K562 (cell line): ENCODE data around the gene PDE5A. TPM values are rescaled to one million over a fixed set of nuclear protein-coding genes. Genes with fewer than 3 reads are reported as not detected.
A peak's percentile ranks its signal among the peaks of the same experiment; 100 is the strongest.

Experiments
- ATAC-seq: fragments of 200-7000 bp; cut with Tn5 transposase; 3 replicates; pipeline ENCODE4 v1.9.1; 2020; ENCODE audit warnings: moderate library complexity
- BruUV-seq: library from RNA; stranded (reverse); fragments of 400-500 nt; replicated peaks from 2 replicates; lab custom pipeline; 2021; lab: Mats Ljungman, UMichigan
- CTCF ChIA-PET: fragments of 300-600 bp; formaldehyde crosslinking; extraction: SDS; loops from one replicate; lab custom pipeline; 2021; ENCODE audit warnings: low intra/inter-chr PET ratio; lab: Yijun Ruan, JAX
- POLR2A ChIA-PET: fragments of 300-600, 350-650 bp; sonication (Branson Sonifier 250); formaldehyde crosslinking; extraction: SDS; loops from one replicate; lab custom pipeline; 2021; ENCODE audit warnings: antibody characterized with exemption, inconsistent platforms; lab: Yijun Ruan, JAX
- DNase-seq, 4 experiments: peaks; one replicate each; pipeline versions ENCODE4 v3.0.0 to v3.0.0-alpha.2; 2011 to 2018; ENCODE audit warnings: low spot score in 3 of 4, mixed read lengths in 3 of 4; ENCODE audit errors: extremely low read depth in 1 of 4
- FAIRE-seq: peaks from 2 replicates; lab custom pipeline; 2011; peaks lifted over from hg19 to GRCh38; lab: Jason Lieb, UNC
- H2AFZ ChIP-seq: 2 replicates; pipeline ENCODE4 v1.6.0; 2011; ENCODE audit warnings: low read depth, low read length, control low read depth, inconsistent platforms
- H3K27ac ChIP-seq: fragments of 200-600 bp; 3 replicates; pipeline ENCODE4 v1.8.0; 2011; ENCODE audit warnings: low read depth, mild to moderate bottlenecking, control low read depth, inconsistent platforms, low read length, moderate library complexity, mixed read lengths; ENCODE audit errors: extremely low read depth
- H3K27me3 ChIP-seq, 2 experiments: fragments of 300-600 bp in 1 of 2; 2 replicates in 1 of 2; 3 replicates in 1 of 2; pipeline versions ENCODE4 v1.6.0 to v1.8.0; 2011; ENCODE audit warnings: inconsistent platforms in 2 of 2, low read length in 2 of 2, mild to moderate bottlenecking in 1 of 2, mixed read lengths in 1 of 2, moderate library complexity in 1 of 2; ENCODE audit not compliant: control insufficient read depth in 2 of 2, insufficient read depth in 2 of 2
- H3K36me3 ChIP-seq: fragments of 300-600 bp; 3 replicates; pipeline ENCODE4 v1.8.0; 2011; ENCODE audit warnings: mild to moderate bottlenecking, low read length, inconsistent platforms; ENCODE audit not compliant: control insufficient read depth, insufficient read depth
- H3K4me1 ChIP-seq, 2 experiments: fragments of 200-600 bp in 1 of 2; replicated peaks in 1 of 2; 2 replicates in 1 of 2; 3 replicates in 1 of 2; pipeline versions ENCODE4 v1.5.1 to v1.8.0; 2011; ENCODE audit warnings: inconsistent platforms in 2 of 2, low read length in 2 of 2, mild to moderate bottlenecking in 1 of 2, mixed read lengths in 1 of 2, moderate library complexity in 1 of 2; ENCODE audit not compliant: control insufficient read depth in 2 of 2, insufficient read depth in 2 of 2
- H3K4me2 ChIP-seq: 2 replicates; pipeline ENCODE4 v1.6.1; 2011; ENCODE audit warnings: low read length, control low read depth, inconsistent platforms, mixed read lengths; ENCODE audit not compliant: insufficient read depth
- H3K4me3 ChIP-seq: fragments of 200-600 bp; sonication (generic), shearing (Covaris generic); 2 replicates; pipeline ENCODE4 v1.5.1; 2016; ENCODE audit warnings: control low read depth, inconsistent platforms
- H3K79me2 ChIP-seq: fragments of 200-600 bp; 3 replicates; pipeline ENCODE4 v1.8.0; 2011; ENCODE audit warnings: low read length, inconsistent platforms; ENCODE audit not compliant: control insufficient read depth, insufficient read depth
- H3K9ac ChIP-seq, 2 experiments: 2 replicates each; pipeline versions ENCODE4 v1.6.0 to v1.6.1; 2011; ENCODE audit warnings: low read depth in 2 of 2, low read length in 2 of 2, control low read depth in 1 of 2, inconsistent platforms in 1 of 2, mild to moderate bottlenecking in 1 of 2, mixed read lengths in 1 of 2; ENCODE audit not compliant: insufficient read depth in 1 of 2
- H3K9me1 ChIP-seq: one replicate; pipeline ENCODE4 v1.6.0; 2011; ENCODE audit warnings: inconsistent platforms, mild to moderate bottlenecking, low read length, moderate library complexity; ENCODE audit not compliant: control insufficient read depth, insufficient read depth
- H3K9me3 ChIP-seq: replicated peaks from 2 replicates; pipeline ENCODE4 v1.5.1; 2011; ENCODE audit warnings: low read depth, low read length, inconsistent platforms; ENCODE audit not compliant: control insufficient read depth, insufficient read depth
- H4K20me1 ChIP-seq: replicated peaks from 2 replicates; pipeline ENCODE4 v1.6.1; 2011; ENCODE audit warnings: low read length, inconsistent platforms, mixed read lengths; ENCODE audit not compliant: control insufficient read depth, insufficient read depth
- ELF4 ChIP-seq: fragments of 450-650 bp; formaldehyde crosslinking; IDR thresholded peaks from 2 replicates; pipeline ENCODE4 v1.4.0; 2022; ENCODE audit warnings: missing genetic modification characterization
- NCOA6 ChIP-seq: fragments of 450-650 bp; IDR thresholded peaks from 2 replicates; pipeline ENCODE4 v1.6.1; 2017; ENCODE audit warnings: mild to moderate bottlenecking
- SMC3 ChIP-seq: conservative IDR thresholded peaks from 2 replicates; pipeline ENCODE4 v1.6.1; 2011; ENCODE audit warnings: low read depth, low read length, improper control_type of control experiment; ENCODE audit not compliant: insufficient read depth
- STAT5B ChIP-seq: fragments of 250-450 bp; sonication (Bioruptor Pico); IDR thresholded peaks from 2 replicates; pipeline ENCODE4 v1.8.0; 2021; ENCODE audit warnings: mild to moderate bottlenecking, inconsistent platforms
- WGBS: fragments of 100-300 bp; shearing (Covaris generic); methylation state at CpG from one replicate; pipeline ENCODE4 v1.1.6; 2016; ENCODE audit warnings: low coverage, mixed read lengths; ENCODE audit not compliant: insufficient coverage; ENCODE audit errors: missing lambda C conversion rate; 5-methylcytosine and 5-hydroxymethylcytosine counted together
- in situ Hi-C: fragments of 300-500 bp; cut with MboI; formaldehyde crosslinking; loops from 4 replicates; pipeline ENCODE4 v1.15.0; 2018; ENCODE audit warnings: inconsistent platforms, mixed read lengths
- intact Hi-C: fragments of 100-400 bp; cut with micrococcal nuclease; formaldehyde crosslinking; loops from 2 replicates; pipeline ENCODE4 v1.14.2; 2022
- polyA plus RNA-seq, 8 experiments: library from polyadenylated mRNA; depleted of rRNA in 4 of 8; stranded (reverse) in 5 of 8; unstranded in 3 of 8; fragments of >200 nt; fragmentation: Nextera tagmentation in 2 of 8; fragmentation: Illumina TruSeq in 1 of 8; extraction: Ambion mirVana in 2 of 8; extraction: Trizol in 1 of 8; gene quantifications; 2 replicates each; pipeline versions ENCODE4 v1.2.1 to v1.2.3, GENCODE V29; 2011 to 2014; ENCODE audit warnings: inconsistent platforms in 1 of 8, missing spikeins in 1 of 8
- total RNA-seq, 7 experiments: library from RNA; depleted of rRNA in 6 of 7; stranded (reverse); fragments of >200 nt in 6 of 7; fragmentation: Illumina TruSeq in 2 of 7; extraction: Trizol in 2 of 7; gene quantifications; 2 replicates each; pipeline versions ENCODE4 v1.2.1 to v1.2.3, GENCODE V29; 2011 to 2021; ENCODE audit warnings: low replicate concordance in 1 of 7
- TF ChIP-seq, protein P1 (sequence below): fragments of 450-650 bp; IDR thresholded peaks from 2 replicates; pipeline ENCODE4 v1.7.0; 2016; ENCODE audit warnings: borderline replicate concordance
- TF ChIP-seq, protein P2 (sequence below): fragments of 250-450 bp; sonication (Bioruptor Pico); IDR thresholded peaks from 2 replicates; pipeline ENCODE4 v1.5.0; 2021
- TF ChIP-seq, protein P3 (sequence below): fragments of 450-650 bp; IDR thresholded peaks from 2 replicates; pipeline ENCODE4 v1.7.1; 2018; ENCODE audit warnings: mild to moderate bottlenecking, low read depth; ENCODE audit not compliant: partially characterized antibody
- TF ChIP-seq, protein P4 (sequence below), 2 experiments: fragments of 450-650 bp in 1 of 2; IDR thresholded peaks; 2 replicates each; pipeline ENCODE4 v1.6.1; 2011 to 2017; ENCODE audit warnings: low read depth in 2 of 2, antibody characterized with exemption in 1 of 2, borderline replicate concordance in 1 of 2, low read length in 1 of 2, mild to moderate bottlenecking in 1 of 2, mixed read lengths in 1 of 2; ENCODE audit not compliant: control insufficient read depth in 1 of 2

PDE5A gene
- total and polyA plus RNA-seq, 9 of the 15 experiments (the other 6 are each of a cell fraction or from before 2014, with no cell fraction given): 0.07 to 1.9 (median 0.29) TPM

DNA sequence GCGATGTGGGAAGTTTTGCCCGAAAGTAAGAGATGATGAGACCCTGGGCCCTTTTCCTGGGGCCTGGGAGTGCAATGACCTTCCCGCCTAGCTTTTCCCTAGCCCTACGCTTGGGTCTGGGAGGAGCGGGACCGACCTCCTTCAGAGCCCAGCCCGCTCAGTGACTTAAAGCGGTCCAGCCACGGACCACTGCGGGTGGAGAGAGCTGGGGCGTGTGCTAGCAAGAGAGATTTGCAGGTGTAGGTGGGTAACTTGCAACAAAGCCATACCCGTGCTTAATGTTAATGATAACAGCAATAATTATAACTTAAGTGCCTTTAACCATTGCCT is 503 bp upstream of the PDE5A start (continued):
- TF ChIP-seq, protein P1, sequence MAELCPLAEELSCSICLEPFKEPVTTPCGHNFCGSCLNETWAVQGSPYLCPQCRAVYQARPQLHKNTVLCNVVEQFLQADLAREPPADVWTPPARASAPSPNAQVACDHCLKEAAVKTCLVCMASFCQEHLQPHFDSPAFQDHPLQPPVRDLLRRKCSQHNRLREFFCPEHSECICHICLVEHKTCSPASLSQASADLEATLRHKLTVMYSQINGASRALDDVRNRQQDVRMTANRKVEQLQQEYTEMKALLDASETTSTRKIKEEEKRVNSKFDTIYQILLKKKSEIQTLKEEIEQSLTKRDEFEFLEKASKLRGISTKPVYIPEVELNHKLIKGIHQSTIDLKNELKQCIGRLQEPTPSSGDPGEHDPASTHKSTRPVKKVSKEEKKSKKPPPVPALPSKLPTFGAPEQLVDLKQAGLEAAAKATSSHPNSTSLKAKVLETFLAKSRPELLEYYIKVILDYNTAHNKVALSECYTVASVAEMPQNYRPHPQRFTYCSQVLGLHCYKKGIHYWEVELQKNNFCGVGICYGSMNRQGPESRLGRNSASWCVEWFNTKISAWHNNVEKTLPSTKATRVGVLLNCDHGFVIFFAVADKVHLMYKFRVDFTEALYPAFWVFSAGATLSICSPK: no peak
- TF ChIP-seq, protein P2, sequence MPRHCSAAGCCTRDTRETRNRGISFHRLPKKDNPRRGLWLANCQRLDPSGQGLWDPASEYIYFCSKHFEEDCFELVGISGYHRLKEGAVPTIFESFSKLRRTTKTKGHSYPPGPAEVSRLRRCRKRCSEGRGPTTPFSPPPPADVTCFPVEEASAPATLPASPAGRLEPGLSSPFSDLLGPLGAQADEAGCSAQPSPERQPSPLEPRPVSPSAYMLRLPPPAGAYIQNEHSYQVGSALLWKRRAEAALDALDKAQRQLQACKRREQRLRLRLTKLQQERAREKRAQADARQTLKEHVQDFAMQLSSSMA (CRISPR knock-in tag): no peak

DNA sequence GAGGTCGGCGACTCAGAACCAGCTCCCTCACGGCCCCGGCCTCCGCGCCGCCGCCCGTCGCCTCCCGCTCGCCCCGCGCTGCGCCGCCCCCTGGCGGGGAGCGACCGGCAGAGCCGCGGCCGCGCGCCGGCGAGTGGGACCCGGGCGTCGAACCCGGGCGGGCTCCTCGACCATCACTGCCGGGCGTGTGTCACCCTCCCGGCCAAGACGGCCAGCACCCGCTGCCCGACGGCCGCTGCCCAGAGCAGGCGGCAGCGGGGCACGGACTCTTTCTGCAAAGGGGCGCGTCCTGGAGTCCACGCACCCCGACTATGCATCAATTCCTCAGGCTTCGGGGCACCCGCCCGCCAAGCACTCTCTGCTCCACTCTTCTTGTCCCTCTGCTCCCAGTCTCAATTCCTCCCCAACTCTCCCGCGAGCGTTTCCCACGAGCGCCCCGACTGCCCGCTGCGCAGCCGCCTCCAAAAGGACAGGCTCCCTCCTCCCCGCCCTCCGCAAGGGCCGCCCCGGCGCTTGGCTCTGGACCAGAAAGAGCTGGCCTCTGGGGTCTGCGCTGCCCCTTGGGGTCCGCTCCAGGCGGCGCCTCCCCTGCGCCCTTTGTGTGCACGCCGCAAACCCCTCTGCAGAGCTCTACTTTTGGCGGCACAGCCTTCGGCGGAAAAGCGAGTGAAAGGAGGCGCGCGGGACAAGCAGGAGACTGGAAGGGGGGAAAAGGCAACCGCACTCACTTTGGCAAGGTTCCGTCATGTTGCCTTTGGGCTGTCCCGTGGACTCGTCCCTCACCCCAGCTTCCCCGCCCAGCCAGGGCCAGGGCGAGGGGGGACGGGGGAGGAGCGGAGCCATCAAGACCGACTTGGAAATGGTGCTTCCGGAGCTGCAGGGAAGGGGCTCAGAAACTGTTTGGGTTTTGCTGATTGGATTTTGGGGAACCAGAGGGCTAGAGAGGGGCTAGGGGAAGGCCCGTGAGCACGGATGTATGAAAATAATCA is 1.0 kb downstream of the PDE5A start:
- H3K9me3 ChIP-seq: no peaks in the 10 kb centered on the region
- BruUV-seq: no TSS peak
- peak overlapping the region; percentile 57 for H3K4me3 ChIP-seq
- 12% methylated on average over 33 of the region's 90 CpGs for WGBS
- H3K4me2 ChIP-seq: peak overlapping the region; percentile 88
- ChIA-PET CTCF (interaction anchor here (0.7 to 1.3 kb wide), 3 partner anchors 421 to 856 kb away, joined by 3 to 4 read pairs (median 3); no protein-coding TSS in a partner anchor), POLR2A (interaction anchor here (0.6 to 1.2 kb wide), 3 partner anchors 11 to 124 kb away, joined by 3 to 5 read pairs (median 3); no protein-coding TSS in a partner anchor)
- in situ Hi-C loops: loop anchor here (10.0 kb wide), 1 partner anchor 427 kb away; no protein-coding TSS in a partner anchor
- no peaks in the 10 kb centered on the region for H4K20me1 ChIP-seq
- H3K4me1 ChIP-seq: peaks cover 0 to 23% of the 10 kb centered on the region in 2 experiments; a peak in 3 of 5 replicates
- no peaks in the 10 kb centered on the region for H3K79me2 ChIP-seq
- H2AFZ ChIP-seq: peak overlapping the region; percentile 91
- peak overlapping the region in 1 of 2 experiments; percentile 83; a peak in 2 of 4 replicates for H3K9ac ChIP-seq
- peak; percentile 63 to 81 (median 74) for DNase-seq
- no peak for FAIRE-seq
- intact Hi-C loops: loop anchor here (1.0 to 2.0 kb wide), 2 partner anchors 68 to 313 kb away; no protein-coding TSS in a partner anchor
- peaks cover 4 to 12% of the 10 kb centered on the region in 2 experiments; a peak in 3 of 5 replicates for H3K27me3 ChIP-seq
- no peaks in the 10 kb centered on the region for H3K9me1 ChIP-seq
- H3K27ac ChIP-seq: no peak overlapping the region
- peak; percentile 84 for ATAC-seq
- no peaks in the 10 kb centered on the region for H3K36me3 ChIP-seq
- TF ChIP-seq ELF4 (CRISPR knock-in tag): no peak
- TF ChIP-seq SMC3: peak; percentile 36; the same call in 1 of the 2 replicates
- TF ChIP-seq STAT5B (CRISPR knock-in tag): no peak
- TF ChIP-seq, protein P3, sequence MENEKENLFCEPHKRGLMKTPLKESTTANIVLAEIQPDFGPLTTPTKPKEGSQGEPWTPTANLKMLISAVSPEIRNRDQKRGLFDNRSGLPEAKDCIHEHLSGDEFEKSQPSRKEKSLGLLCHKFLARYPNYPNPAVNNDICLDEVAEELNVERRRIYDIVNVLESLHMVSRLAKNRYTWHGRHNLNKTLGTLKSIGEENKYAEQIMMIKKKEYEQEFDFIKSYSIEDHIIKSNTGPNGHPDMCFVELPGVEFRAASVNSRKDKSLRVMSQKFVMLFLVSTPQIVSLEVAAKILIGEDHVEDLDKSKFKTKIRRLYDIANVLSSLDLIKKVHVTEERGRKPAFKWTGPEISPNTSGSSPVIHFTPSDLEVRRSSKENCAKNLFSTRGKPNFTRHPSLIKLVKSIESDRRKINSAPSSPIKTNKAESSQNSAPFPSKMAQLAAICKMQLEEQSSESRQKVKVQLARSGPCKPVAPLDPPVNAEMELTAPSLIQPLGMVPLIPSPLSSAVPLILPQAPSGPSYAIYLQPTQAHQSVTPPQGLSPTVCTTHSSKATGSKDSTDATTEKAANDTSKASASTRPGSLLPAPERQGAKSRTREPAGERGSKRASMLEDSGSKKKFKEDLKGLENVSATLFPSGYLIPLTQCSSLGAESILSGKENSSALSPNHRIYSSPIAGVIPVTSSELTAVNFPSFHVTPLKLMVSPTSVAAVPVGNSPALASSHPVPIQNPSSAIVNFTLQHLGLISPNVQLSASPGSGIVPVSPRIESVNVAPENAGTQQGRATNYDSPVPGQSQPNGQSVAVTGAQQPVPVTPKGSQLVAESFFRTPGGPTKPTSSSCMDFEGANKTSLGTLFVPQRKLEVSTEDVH: no peak
- TF ChIP-seq, protein P4, sequence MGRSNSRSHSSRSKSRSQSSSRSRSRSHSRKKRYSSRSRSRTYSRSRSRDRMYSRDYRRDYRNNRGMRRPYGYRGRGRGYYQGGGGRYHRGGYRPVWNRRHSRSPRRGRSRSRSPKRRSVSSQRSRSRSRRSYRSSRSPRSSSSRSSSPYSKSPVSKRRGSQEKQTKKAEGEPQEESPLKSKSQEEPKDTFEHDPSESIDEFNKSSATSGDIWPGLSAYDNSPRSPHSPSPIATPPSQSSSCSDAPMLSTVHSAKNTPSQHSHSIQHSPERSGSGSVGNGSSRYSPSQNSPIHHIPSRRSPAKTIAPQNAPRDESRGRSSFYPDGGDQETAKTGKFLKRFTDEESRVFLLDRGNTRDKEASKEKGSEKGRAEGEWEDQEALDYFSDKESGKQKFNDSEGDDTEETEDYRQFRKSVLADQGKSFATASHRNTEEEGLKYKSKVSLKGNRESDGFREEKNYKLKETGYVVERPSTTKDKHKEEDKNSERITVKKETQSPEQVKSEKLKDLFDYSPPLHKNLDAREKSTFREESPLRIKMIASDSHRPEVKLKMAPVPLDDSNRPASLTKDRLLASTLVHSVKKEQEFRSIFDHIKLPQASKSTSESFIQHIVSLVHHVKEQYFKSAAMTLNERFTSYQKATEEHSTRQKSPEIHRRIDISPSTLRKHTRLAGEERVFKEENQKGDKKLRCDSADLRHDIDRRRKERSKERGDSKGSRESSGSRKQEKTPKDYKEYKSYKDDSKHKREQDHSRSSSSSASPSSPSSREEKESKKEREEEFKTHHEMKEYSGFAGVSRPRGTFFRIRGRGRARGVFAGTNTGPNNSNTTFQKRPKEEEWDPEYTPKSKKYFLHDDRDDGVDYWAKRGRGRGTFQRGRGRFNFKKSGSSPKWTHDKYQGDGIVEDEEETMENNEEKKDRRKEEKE (IDR thresholded peaks at IDR 0.05; ENCODE audit: borderline replicate concordance in 1 of 2, control insufficient read depth in 1 of 2, low read depth in 2 of 2, low read length in 1 of 2): no peak
- TF ChIP-seq NCOA6: peak; percentile 43; the same call in 1 of the 2 replicates
